Mesendoderm (in vitro differentiated cells): ENCODE results near the gene PSMA1. TPM values are rescaled to one million over a fixed set of nuclear protein-coding genes. Genes with fewer than 3 reads are reported as not detected.

ENCODE experiments used
- DNase-seq: peaks from one replicate; pipeline ENCODE4 v3.0.0; 2013
- H2AK5ac ChIP-seq: 2 replicates; pipeline ENCODE4 v1.6.1; 2013; ENCODE audit warnings: low read length, inconsistent platforms
- H2BK120ac ChIP-seq: 2 replicates; pipeline ENCODE4 v1.6.1; 2013; ENCODE audit warnings: low read depth, mild to moderate bottlenecking, low read length, moderate library complexity, mixed read lengths
- H2BK15ac ChIP-seq: replicated peaks from 2 replicates; pipeline ENCODE4 v1.6.1; 2013; ENCODE audit warnings: low read depth, mild to moderate bottlenecking, moderate library complexity
- H2BK5ac ChIP-seq: 2 replicates; pipeline ENCODE4 v1.6.1; 2013; ENCODE audit warnings: low read length, inconsistent platforms
- H3K18ac ChIP-seq: 2 replicates; pipeline ENCODE4 v1.6.1; 2013; ENCODE audit warnings: mild to moderate bottlenecking, low read length, mixed read lengths
- H3K23ac ChIP-seq: one replicate; pipeline ENCODE4 v1.6.1; 2013; ENCODE audit warnings: low read length
- H3K27ac ChIP-seq: 2 replicates; pipeline ENCODE4 v1.5.1; 2013; ENCODE audit warnings: low read depth, mild to moderate bottlenecking, inconsistent platforms, low read length, moderate library complexity
- H3K27me3 ChIP-seq: 2 replicates; pipeline ENCODE4 v1.6.1; 2013; ENCODE audit warnings: low read length, control low read depth, mild to moderate bottlenecking, inconsistent platforms; ENCODE audit not compliant: insufficient read depth, poor library complexity
- H3K36me3 ChIP-seq: 2 replicates; pipeline ENCODE4 v1.6.1; 2013; ENCODE audit warnings: low read length, inconsistent platforms; ENCODE audit not compliant: control insufficient read depth, insufficient read depth
- H3K4ac ChIP-seq: one replicate; pipeline ENCODE4 v1.6.1; 2013; ENCODE audit warnings: low read depth, mild to moderate bottlenecking, low read length, moderate library complexity
- H3K4me1 ChIP-seq: 2 replicates; pipeline ENCODE4 v1.6.1; 2013; ENCODE audit warnings: low read depth, low read length, inconsistent platforms; ENCODE audit not compliant: control insufficient read depth
- H3K4me2 ChIP-seq: 2 replicates; pipeline ENCODE4 v1.6.1; 2013; ENCODE audit warnings: low read length
- H3K4me3 ChIP-seq: 2 replicates; pipeline ENCODE4 v1.5.1; 2013; ENCODE audit warnings: mild to moderate bottlenecking, low read length
- H3K56ac ChIP-seq: one replicate; pipeline ENCODE4 v1.6.1; 2013; ENCODE audit warnings: low read length
- H3K79me1 ChIP-seq: 2 replicates; pipeline ENCODE4 v1.6.1; 2013; ENCODE audit warnings: low read length, inconsistent platforms
- H3K79me2 ChIP-seq: 2 replicates; pipeline ENCODE4 v1.6.1; 2013; ENCODE audit warnings: mild to moderate bottlenecking, low read length; ENCODE audit not compliant: control insufficient read depth, insufficient read depth
- H3K9ac ChIP-seq: 2 replicates; pipeline ENCODE4 v1.6.1; 2013; ENCODE audit warnings: low read length, inconsistent platforms
- H4K5ac ChIP-seq: one replicate; pipeline ENCODE4 v1.6.1; 2013; ENCODE audit warnings: low read length
- H4K8ac ChIP-seq: one replicate; pipeline ENCODE4 v1.6.1; 2013; ENCODE audit warnings: low read depth, mild to moderate bottlenecking, control low read depth, low read length, moderate library complexity
- WGBS: extraction: QIAGEN DNeasy Blood & Tissue Kit; methylation state at CpG from one replicate; pipeline ENCODE4 v1.1.7; 2013; ENCODE audit warnings: low lambda C conversion rate, missing lambda C conversion rate; ENCODE audit not compliant: insufficient coverage; ENCODE audit errors: extremely low coverage; 5-methylcytosine and 5-hydroxymethylcytosine counted together
- small RNA-seq: library from polyadenylated mRNA; stranded (forward); fragments of <200 nt; extraction: miRNeasy Mini kit (QIAGEN cat#:217004); gene quantifications from one replicate; pipeline ENCODE3, GENCODE V24; 2013; ENCODE audit not compliant: insufficient read depth

Gene PSMA1

DNA sequence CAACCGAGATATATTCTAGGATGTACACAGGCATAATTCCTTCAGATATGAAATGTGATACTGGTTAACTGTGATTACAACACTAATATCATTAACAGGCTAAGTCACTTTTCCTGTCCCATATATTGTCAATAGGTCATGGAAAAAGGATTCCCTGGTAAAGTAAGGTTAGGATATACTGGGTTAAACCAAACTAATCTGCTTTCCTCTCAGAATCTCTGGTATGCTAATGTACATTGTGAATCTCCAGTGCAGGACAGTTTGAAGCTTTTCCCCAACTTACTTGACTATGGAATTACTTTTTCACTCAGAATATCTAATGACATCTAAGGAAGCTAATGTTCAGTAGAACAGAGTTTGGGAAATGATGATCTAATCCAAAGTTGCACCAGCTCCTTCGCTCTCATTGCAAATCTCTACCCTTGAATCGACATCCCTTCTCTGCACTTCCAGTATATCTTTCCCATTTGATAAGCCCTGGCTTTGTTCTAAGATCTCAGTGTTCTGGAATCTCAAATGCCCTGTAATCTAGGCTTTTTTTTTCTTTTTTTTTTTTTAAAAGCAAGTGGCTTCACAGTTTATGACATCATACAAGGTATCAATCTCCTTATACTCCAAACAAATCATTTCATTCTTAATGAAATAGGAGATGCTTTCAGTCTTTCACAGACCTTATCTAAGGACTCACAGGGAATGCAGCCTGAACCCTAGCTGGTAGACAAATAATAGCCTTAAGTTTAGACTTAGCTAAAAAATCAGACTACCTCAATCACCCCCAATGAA, 64.3 kb downstream of the PSMA1 start:
- H3K4me3 ChIP-seq: no peak overlapping the region
- no CpG with 5 or more reads among the region's 3 CpGs for WGBS
- H2BK5ac ChIP-seq: no peak overlapping the region
- no peak overlapping the region for H3K23ac ChIP-seq
- H3K18ac ChIP-seq: no peak overlapping the region
- H2BK15ac ChIP-seq: no peak overlapping the region
- no peak overlapping the region for H4K5ac ChIP-seq
- no peaks in the 10 kb centered on the region for H3K79me2 ChIP-seq
- no peaks in the 10 kb centered on the region for H3K4me1 ChIP-seq
- H3K4ac ChIP-seq: no peak overlapping the region
- no peaks in the 10 kb centered on the region for H3K36me3 ChIP-seq
- DNase-seq: peak; percentile 20
- no peak overlapping the region for H2BK120ac ChIP-seq
- H4K8ac ChIP-seq: no peak overlapping the region
- H3K27ac ChIP-seq: no peak overlapping the region
- H3K4me2 ChIP-seq: no peak overlapping the region
- no peaks in the 10 kb centered on the region for H3K79me1 ChIP-seq
- no peak overlapping the region for H2AK5ac ChIP-seq
- H3K9ac ChIP-seq: no peak overlapping the region
- no peak overlapping the region for H3K56ac ChIP-seq
- no peaks in the 10 kb centered on the region for H3K27me3 ChIP-seq

Small RNAs within 50 kb of the gene (small RNA-seq; reads per million reads assigned to genes)
- not detected for gene RNU7-49P
